ENCODE results near the gene UNC119. TPM values are rescaled to one million over a fixed set of nuclear protein-coding genes. Genes with fewer than 3 reads are reported as not detected.

The UNC119 gene
- total and polyA plus RNA-seq, 2 experiments from 2014 or later = 39.0 to 78.4 TPM

DNA sequence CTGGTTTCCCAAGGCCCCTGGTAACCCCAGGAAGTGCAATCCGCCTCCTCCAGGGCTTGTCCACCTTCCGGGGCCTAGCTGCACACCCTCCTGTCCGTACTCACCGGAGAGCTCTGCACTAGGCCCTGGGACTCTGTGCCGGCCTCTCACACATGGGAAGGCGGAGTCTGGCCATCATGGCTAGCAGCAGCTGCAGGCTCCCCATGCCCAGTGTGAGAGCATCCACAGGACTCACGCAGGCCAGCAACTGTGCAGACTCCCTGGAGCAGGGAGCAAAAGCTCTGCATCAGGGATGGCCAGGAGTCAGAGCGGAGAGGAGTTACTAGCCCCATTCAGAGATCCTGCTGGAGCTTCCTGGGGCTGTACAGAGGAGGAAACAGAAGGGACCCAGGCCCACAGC is 26.0 kb downstream of the UNC119 start:
- DNase-seq (ENCODE audit: low spot score) (no peak), ATAC-seq (no peak)
- no peak overlapping the region for H3K4me2 ChIP-seq
- no peaks in the 10 kb centered on the region for H4K20me1 ChIP-seq (replicated peaks; ENCODE audit: insufficient read depth)
- H3K27me3 ChIP-seq (ENCODE audit: insufficient read depth) = no peaks in the 10 kb centered on the region
- Mint-ChIP-seq H3K4me1 (no peaks in the 10 kb centered on the region; the same call in 2 of the 3 replicates), H3K27me3 (ENCODE audit: insufficient read depth, low read depth, poor library complexity) (peaks cover 21% of the 10 kb centered on the region), H3K9me3 (no peaks in the 10 kb centered on the region; the same call in 2 of the 3 replicates), H3K27ac (no peak overlapping the region), H3K4me3 (no peak overlapping the region), H3K36me3 (ENCODE audit: low read depth) (no peaks in the 10 kb centered on the region; the same call in 2 of the 3 replicates)
- H2AFZ ChIP-seq = no peak overlapping the region
- TF ChIP-seq, protein P1, sequence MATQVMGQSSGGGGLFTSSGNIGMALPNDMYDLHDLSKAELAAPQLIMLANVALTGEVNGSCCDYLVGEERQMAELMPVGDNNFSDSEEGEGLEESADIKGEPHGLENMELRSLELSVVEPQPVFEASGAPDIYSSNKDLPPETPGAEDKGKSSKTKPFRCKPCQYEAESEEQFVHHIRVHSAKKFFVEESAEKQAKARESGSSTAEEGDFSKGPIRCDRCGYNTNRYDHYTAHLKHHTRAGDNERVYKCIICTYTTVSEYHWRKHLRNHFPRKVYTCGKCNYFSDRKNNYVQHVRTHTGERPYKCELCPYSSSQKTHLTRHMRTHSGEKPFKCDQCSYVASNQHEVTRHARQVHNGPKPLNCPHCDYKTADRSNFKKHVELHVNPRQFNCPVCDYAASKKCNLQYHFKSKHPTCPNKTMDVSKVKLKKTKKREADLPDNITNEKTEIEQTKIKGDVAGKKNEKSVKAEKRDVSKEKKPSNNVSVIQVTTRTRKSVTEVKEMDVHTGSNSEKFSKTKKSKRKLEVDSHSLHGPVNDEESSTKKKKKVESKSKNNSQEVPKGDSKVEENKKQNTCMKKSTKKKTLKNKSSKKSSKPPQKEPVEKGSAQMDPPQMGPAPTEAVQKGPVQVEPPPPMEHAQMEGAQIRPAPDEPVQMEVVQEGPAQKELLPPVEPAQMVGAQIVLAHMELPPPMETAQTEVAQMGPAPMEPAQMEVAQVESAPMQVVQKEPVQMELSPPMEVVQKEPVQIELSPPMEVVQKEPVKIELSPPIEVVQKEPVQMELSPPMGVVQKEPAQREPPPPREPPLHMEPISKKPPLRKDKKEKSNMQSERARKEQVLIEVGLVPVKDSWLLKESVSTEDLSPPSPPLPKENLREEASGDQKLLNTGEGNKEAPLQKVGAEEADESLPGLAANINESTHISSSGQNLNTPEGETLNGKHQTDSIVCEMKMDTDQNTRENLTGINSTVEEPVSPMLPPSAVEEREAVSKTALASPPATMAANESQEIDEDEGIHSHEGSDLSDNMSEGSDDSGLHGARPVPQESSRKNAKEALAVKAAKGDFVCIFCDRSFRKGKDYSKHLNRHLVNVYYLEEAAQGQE (IDR thresholded peaks at IDR 0.05; ENCODE audit: unreplicated experiment) = no peak
- TF ChIP-seq POLR2AphosphoS5 (IDR thresholded peaks at IDR 0.05; ENCODE audit: low read depth) (no peak), JUNB (IDR thresholded peaks at IDR 0.05; ENCODE audit: unreplicated experiment) (no peak), ZNF114 (CRISPR knock-in tag; IDR thresholded peaks at IDR 0.05) (no peak), NANOG (IDR thresholded peaks at IDR 0.05; ENCODE audit: borderline replicate concordance) (no peak)
- TF ChIP-seq, protein P2, sequence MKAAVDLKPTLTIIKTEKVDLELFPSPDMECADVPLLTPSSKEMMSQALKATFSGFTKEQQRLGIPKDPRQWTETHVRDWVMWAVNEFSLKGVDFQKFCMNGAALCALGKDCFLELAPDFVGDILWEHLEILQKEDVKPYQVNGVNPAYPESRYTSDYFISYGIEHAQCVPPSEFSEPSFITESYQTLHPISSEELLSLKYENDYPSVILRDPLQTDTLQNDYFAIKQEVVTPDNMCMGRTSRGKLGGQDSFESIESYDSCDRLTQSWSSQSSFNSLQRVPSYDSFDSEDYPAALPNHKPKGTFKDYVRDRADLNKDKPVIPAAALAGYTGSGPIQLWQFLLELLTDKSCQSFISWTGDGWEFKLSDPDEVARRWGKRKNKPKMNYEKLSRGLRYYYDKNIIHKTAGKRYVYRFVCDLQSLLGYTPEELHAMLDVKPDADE (IDR thresholded peaks at IDR 0.05) = no peak
- TF ChIP-seq, protein P3, sequence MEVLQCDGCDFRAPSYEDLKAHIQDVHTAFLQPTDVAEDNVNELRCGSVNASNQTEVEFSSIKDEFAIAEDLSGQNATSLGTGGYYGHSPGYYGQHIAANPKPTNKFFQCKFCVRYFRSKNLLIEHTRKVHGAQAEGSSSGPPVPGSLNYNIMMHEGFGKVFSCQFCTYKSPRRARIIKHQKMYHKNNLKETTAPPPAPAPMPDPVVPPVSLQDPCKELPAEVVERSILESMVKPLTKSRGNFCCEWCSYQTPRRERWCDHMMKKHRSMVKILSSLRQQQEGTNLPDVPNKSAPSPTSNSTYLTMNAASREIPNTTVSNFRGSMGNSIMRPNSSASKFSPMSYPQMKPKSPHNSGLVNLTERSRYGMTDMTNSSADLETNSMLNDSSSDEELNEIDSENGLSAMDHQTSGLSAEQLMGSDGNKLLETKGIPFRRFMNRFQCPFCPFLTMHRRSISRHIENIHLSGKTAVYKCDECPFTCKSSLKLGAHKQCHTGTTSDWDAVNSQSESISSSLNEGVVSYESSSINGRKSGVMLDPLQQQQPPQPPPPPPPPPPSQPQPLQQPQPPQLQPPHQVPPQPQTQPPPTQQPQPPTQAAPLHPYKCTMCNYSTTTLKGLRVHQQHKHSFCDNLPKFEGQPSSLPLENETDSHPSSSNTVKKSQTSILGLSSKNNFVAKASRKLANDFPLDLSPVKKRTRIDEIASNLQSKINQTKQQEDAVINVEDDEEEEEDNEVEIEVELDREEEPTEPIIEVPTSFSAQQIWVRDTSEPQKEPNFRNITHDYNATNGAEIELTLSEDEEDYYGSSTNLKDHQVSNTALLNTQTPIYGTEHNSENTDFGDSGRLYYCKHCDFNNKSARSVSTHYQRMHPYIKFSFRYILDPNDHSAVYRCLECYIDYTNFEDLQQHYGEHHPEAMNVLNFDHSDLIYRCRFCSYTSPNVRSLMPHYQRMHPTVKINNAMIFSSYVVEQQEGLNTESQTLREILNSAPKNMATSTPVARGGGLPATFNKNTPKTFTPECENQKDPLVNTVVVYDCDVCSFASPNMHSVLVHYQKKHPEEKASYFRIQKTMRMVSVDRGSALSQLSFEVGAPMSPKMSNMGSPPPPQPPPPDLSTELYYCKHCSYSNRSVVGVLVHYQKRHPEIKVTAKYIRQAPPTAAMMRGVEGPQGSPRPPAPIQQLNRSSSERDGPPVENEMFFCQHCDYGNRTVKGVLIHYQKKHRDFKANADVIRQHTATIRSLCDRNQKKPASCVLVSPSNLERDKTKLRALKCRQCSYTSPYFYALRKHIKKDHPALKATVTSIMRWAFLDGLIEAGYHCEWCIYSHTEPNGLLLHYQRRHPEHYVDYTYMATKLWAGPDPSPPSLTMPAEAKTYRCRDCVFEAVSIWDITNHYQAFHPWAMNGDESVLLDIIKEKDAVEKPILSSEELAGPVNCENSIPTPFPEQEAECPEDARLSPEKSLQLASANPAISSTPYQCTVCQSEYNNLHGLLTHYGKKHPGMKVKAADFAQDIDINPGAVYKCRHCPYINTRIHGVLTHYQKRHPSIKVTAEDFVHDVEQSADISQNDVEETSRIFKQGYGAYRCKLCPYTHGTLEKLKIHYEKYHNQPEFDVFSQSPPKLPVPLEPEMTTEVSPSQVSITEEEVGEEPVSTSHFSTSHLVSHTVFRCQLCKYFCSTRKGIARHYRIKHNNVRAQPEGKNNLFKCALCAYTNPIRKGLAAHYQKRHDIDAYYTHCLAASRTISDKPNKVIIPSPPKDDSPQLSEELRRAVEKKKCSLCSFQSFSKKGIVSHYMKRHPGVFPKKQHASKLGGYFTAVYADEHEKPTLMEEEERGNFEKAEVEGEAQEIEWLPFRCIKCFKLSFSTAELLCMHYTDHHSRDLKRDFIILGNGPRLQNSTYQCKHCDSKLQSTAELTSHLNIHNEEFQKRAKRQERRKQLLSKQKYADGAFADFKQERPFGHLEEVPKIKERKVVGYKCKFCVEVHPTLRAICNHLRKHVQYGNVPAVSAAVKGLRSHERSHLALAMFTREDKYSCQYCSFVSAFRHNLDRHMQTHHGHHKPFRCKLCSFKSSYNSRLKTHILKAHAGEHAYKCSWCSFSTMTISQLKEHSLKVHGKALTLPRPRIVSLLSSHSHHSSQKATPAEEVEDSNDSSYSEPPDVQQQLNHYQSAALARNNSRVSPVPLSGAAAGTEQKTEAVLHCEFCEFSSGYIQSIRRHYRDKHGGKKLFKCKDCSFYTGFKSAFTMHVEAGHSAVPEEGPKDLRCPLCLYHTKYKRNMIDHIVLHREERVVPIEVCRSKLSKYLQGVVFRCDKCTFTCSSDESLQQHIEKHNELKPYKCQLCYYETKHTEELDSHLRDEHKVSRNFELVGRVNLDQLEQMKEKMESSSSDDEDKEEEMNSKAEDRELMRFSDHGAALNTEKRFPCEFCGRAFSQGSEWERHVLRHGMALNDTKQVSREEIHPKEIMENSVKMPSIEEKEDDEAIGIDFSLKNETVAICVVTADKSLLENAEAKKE (CRISPR knock-in tag; IDR thresholded peaks at IDR 0.05) = no peak
- TF ChIP-seq, protein P4, sequence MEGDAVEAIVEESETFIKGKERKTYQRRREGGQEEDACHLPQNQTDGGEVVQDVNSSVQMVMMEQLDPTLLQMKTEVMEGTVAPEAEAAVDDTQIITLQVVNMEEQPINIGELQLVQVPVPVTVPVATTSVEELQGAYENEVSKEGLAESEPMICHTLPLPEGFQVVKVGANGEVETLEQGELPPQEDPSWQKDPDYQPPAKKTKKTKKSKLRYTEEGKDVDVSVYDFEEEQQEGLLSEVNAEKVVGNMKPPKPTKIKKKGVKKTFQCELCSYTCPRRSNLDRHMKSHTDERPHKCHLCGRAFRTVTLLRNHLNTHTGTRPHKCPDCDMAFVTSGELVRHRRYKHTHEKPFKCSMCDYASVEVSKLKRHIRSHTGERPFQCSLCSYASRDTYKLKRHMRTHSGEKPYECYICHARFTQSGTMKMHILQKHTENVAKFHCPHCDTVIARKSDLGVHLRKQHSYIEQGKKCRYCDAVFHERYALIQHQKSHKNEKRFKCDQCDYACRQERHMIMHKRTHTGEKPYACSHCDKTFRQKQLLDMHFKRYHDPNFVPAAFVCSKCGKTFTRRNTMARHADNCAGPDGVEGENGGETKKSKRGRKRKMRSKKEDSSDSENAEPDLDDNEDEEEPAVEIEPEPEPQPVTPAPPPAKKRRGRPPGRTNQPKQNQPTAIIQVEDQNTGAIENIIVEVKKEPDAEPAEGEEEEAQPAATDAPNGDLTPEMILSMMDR (conservative IDR thresholded peaks at IDR 0.05; ENCODE audit: low read depth in 2 of 2) = no peak
- no peak overlapping the region for H3K27ac ChIP-seq (ENCODE audit: low read depth)
- no peaks in the 10 kb centered on the region for H3K36me3 ChIP-seq (ENCODE audit: insufficient read depth)
- no peaks in the 10 kb centered on the region for H3K9me2 ChIP-seq (ENCODE audit: insufficient read depth)
- H3K4me1 ChIP-seq (ENCODE audit: insufficient read depth) = no peaks in the 10 kb centered on the region
- no peaks in the 10 kb centered on the region for H3F3A ChIP-seq (replicated peaks; ENCODE audit: low read depth)
- H3K79me2 ChIP-seq (replicated peaks; ENCODE audit: insufficient read depth) = no peaks in the 10 kb centered on the region
- no peak overlapping the region for H3K4me3 ChIP-seq

All from GM23338 (cell line).